ENCODE measurements around the gene SHF.

SHF gene

GRCh38 chr15:45123397-45123796 lies 64.4 kb downstream of the SHF start:
- peaks cover 49% of the 10 kb centered on the region for H3K27me3 ChIP-seq (ENCODE audit: control insufficient read depth, insufficient read depth, low read length, poor library complexity, severe bottlenecking)
- no peaks in the 10 kb centered on the region for H3K36me3 ChIP-seq (ENCODE audit: control insufficient read depth, insufficient read depth, low read length)
- H3K9me3 ChIP-seq (ENCODE audit: control insufficient read depth, low read length) = no peaks in the 10 kb centered on the region
- H3K4me1 ChIP-seq (ENCODE audit: control insufficient read depth, insufficient read depth, low read length) = no peaks in the 10 kb centered on the region
- H3K4me3 ChIP-seq (ENCODE audit: insufficient read depth, low read depth, low read length) = no peak overlapping the region
- no peak overlapping the region for H3K27ac ChIP-seq (ENCODE audit: insufficient read depth, low read depth, low read length, poor library complexity, severe bottlenecking)

- WGBS, 2 experiments = 87 to 89% methylated on average over 7 of the region's 7 CpGs
- no peak overlapping the region for H3K27ac ChIP-seq (ENCODE audit: insufficient read depth, low read depth, low read length, poor library complexity, severe bottlenecking)
- no peak overlapping the region for H3K4me3 ChIP-seq (ENCODE audit: insufficient read depth, low read depth, low read length)
- no peaks in the 10 kb centered on the region for H3K9me3 ChIP-seq (ENCODE audit: control insufficient read depth, low read length)
- no peaks in the 10 kb centered on the region for H3K4me1 ChIP-seq (ENCODE audit: control insufficient read depth, insufficient read depth, low read length)
- H3K27me3 ChIP-seq (ENCODE audit: control insufficient read depth, insufficient read depth, low read length, poor library complexity, severe bottlenecking) = peaks cover 46% of the 10 kb centered on the region
- no peaks in the 10 kb centered on the region for H3K36me3 ChIP-seq (ENCODE audit: control insufficient read depth, insufficient read depth, low read length)
Observed at GRCh38 chr15:45122719-45123118, 65.0 kb downstream of the SHF start.

DNA sequence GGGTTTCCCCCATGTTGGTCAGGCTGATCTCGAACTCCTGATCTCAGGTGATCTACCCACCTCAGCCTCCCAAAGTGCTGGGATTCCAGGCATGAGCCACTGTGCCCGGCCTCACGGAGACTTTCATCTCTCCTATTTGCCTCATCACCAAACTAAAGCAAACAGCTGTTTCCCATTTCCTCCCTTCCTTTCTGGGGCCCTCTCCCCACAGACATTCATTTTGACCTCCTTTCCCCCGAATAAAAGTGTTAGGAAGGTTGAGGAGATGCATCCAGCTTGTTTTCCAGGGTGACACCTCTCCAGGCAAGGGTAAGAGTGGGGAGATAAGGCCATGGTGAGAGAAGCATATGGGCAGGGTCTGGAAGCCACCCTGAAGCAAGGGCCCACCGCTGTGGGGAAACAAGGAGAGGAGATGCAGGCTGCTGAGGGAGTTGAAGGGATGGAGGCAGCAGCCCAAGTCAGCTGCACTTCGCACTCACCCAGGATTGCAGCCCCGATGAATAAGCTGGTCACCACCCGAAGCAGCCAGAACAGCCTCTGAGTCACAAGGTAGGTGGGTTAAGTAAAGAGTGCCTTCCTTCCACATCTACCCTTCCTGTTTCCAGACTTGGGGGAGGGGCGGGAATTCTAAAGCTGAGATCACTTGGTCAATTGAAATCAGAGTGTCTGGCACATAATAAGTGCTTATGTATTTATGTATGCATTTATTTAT lies 65.9 kb downstream of the SHF start:
- WGBS, 2 experiments = 77 to 78% methylated on average over 8 to 9 of the region's 9 CpGs
- Histone ChIP-seq H3K9me3 (ENCODE audit: control insufficient read depth, low read length) (no peaks in the 10 kb centered on the region), H3K36me3 (ENCODE audit: control insufficient read depth, insufficient read depth, low read length) (no peaks in the 10 kb centered on the region), H3K4me3 (ENCODE audit: insufficient read depth, low read depth, low read length) (no peak overlapping the region), H3K27me3 (ENCODE audit: control insufficient read depth, insufficient read depth, low read length, poor library complexity, severe bottlenecking) (peaks cover 46% of the 10 kb centered on the region), H3K27ac (ENCODE audit: insufficient read depth, low read depth, low read length, poor library complexity, severe bottlenecking) (no peak overlapping the region), H3K4me1 (ENCODE audit: control insufficient read depth, insufficient read depth, low read length) (no peaks in the 10 kb centered on the region)

- H3K27ac ChIP-seq (ENCODE audit: insufficient read depth, low read depth, low read length, poor library complexity, severe bottlenecking) = no peak overlapping the region
- peaks cover 46% of the 10 kb centered on the region for H3K27me3 ChIP-seq (ENCODE audit: control insufficient read depth, insufficient read depth, low read length, poor library complexity, severe bottlenecking)
- WGBS, 2 experiments = 92 to 98% methylated on average over 3 of the region's 3 CpGs
- H3K9me3 ChIP-seq (ENCODE audit: control insufficient read depth, low read length) = no peaks in the 10 kb centered on the region
- H3K4me1 ChIP-seq (ENCODE audit: control insufficient read depth, insufficient read depth, low read length) = no peaks in the 10 kb centered on the region
- H3K36me3 ChIP-seq (ENCODE audit: control insufficient read depth, insufficient read depth, low read length) = no peaks in the 10 kb centered on the region
- H3K4me3 ChIP-seq (ENCODE audit: insufficient read depth, low read depth, low read length) = no peak overlapping the region
Observed at GRCh38 chr15:45121020-45121419, 66.7 kb downstream of the SHF start.

DNA sequence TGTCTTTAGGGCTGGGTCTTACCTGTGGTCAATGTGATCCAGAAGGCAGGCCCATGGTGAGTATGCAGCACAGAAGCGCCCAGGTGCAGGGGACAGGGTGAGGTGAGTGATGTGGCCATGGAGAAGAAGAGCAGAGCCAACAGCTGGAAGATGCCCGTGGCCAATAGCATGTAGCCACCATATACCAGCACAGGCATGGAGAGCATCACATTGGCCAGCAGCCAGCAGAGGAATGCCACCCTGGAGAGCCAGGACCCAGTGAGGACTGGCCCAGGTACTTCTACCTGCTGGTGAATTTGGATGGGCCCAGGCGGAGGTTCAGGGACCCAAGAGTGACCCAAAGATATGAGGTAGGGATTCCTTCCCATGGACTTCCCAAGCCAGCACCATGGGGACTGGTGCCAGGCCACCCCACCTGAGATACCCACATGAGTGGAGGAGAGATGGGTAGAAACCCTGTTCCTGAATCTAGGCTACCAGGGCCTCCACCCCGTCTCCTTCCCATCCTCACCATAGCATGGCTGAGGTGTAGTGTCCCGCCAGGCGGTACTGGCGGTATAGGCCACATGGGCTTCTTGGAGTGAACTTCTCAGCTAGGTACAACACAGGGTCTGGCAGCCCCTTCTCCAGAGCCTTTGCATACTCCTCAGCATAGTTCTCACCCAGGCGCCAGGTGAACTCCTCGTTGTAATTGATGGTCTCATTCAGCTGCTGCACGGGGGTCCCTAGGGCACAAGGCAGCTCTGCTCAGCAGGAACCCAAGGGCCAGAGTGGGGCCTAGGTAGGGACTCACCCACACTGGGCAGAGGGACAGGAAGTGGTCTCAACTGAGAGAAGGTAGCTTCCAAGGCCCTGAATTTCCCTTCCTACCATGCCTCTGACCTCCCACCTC lies 67.4 kb downstream of the SHF start:
- H3K9me3 ChIP-seq (ENCODE audit: control insufficient read depth, low read length) = no peaks in the 10 kb centered on the region
- no peaks in the 10 kb centered on the region for H3K4me1 ChIP-seq (ENCODE audit: control insufficient read depth, insufficient read depth, low read length)
- no peak overlapping the region for H3K27ac ChIP-seq (ENCODE audit: insufficient read depth, low read depth, low read length, poor library complexity, severe bottlenecking)
- 94% methylated on average over 10 of the region's 10 CpGs for WGBS, 2 experiments
- H3K4me3 ChIP-seq (ENCODE audit: insufficient read depth, low read depth, low read length) = no peak overlapping the region
- H3K36me3 ChIP-seq (ENCODE audit: control insufficient read depth, insufficient read depth, low read length) = no peaks in the 10 kb centered on the region
- H3K27me3 ChIP-seq (ENCODE audit: control insufficient read depth, insufficient read depth, low read length, poor library complexity, severe bottlenecking) = peaks cover 46% of the 10 kb centered on the region

GRCh38 chr15:45118996-45119395 lies 68.8 kb downstream of the SHF start:
- 93 to 95% methylated on average over 5 of the region's 5 CpGs for WGBS, 2 experiments
- no peaks in the 10 kb centered on the region for H3K9me3 ChIP-seq (ENCODE audit: control insufficient read depth, low read length)
- no peak overlapping the region for H3K27ac ChIP-seq (ENCODE audit: insufficient read depth, low read depth, low read length, poor library complexity, severe bottlenecking)
- H3K4me1 ChIP-seq (ENCODE audit: control insufficient read depth, insufficient read depth, low read length) = no peaks in the 10 kb centered on the region
- H3K36me3 ChIP-seq (ENCODE audit: control insufficient read depth, insufficient read depth, low read length) = no peaks in the 10 kb centered on the region
- H3K27me3 ChIP-seq (ENCODE audit: control insufficient read depth, insufficient read depth, low read length, poor library complexity, severe bottlenecking) = peaks cover 49% of the 10 kb centered on the region
- H3K4me3 ChIP-seq (ENCODE audit: insufficient read depth, low read depth, low read length) = no peak overlapping the region

DNA sequence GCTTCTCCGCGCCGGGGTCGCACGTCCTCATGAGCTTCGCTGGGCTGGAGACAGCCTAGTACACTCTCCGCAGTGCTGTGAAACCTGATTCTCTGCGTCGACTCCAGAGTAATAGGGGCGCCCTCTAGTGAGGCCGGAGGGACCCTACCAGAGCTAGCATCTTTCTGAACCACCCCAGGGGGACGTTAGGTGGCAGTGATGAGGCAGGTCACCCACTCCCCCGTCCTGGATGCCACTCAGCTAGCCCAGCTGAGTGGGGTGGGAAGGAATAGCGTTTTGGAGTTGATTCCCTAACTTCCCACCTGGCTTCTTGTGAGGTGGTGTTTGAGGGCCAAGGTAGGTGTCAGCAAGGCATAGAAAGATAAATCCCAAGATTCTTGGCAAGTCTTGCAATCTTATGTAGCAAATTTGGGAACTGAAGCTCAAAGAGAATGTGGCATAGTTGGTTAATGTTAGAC lies 69.6 kb downstream of the SHF start:
- Histone ChIP-seq H3K4me1 (ENCODE audit: control insufficient read depth, insufficient read depth, low read length) (peaks cover 3% of the 10 kb centered on the region), H3K27ac (ENCODE audit: insufficient read depth, low read depth, low read length, poor library complexity, severe bottlenecking) (no peak overlapping the region), H3K27me3 (ENCODE audit: control insufficient read depth, insufficient read depth, low read length, poor library complexity, severe bottlenecking) (peaks cover 50% of the 10 kb centered on the region), H3K9me3 (ENCODE audit: control insufficient read depth, low read length) (no peaks in the 10 kb centered on the region), H3K4me3 (ENCODE audit: insufficient read depth, low read depth, low read length) (no peak overlapping the region), H3K36me3 (ENCODE audit: control insufficient read depth, insufficient read depth, low read length) (no peaks in the 10 kb centered on the region)
- WGBS, 2 experiments = 3 to 4% methylated on average over 14 of the region's 14 CpGs

GRCh38 chr15:45117308-45118130 lies 70.2 kb downstream of the SHF start:
- no peaks in the 10 kb centered on the region for H3K36me3 ChIP-seq (ENCODE audit: control insufficient read depth, insufficient read depth, low read length)
- 87 to 89% methylated on average over 33 of the region's 33 CpGs for WGBS, 2 experiments
- no peak overlapping the region for H3K27ac ChIP-seq (ENCODE audit: insufficient read depth, low read depth, low read length, poor library complexity, severe bottlenecking)
- peaks cover 9% of the 10 kb centered on the region for H3K4me1 ChIP-seq (ENCODE audit: control insufficient read depth, insufficient read depth, low read length)
- H3K9me3 ChIP-seq (ENCODE audit: control insufficient read depth, low read length) = no peaks in the 10 kb centered on the region
- peaks cover 56% of the 10 kb centered on the region for H3K27me3 ChIP-seq (ENCODE audit: control insufficient read depth, insufficient read depth, low read length, poor library complexity, severe bottlenecking)
- H3K4me3 ChIP-seq (ENCODE audit: insufficient read depth, low read depth, low read length) = no peak overlapping the region
